SH-SY5Y (cell line): ENCODE results near the gene DHX32.

Experiments used
- GATA2 ChIP-seq: IDR thresholded peaks from 2 replicates; pipeline ENCODE4 v1.6.1; 2011; ENCODE audit warnings: mild to moderate bottlenecking, low read depth, low read length
- GATA3 ChIP-seq: IDR thresholded peaks from 2 replicates; pipeline ENCODE4 v1.6.1; 2011; ENCODE audit warnings: low read depth, mild to moderate bottlenecking, low read length, moderate library complexity

DNA sequence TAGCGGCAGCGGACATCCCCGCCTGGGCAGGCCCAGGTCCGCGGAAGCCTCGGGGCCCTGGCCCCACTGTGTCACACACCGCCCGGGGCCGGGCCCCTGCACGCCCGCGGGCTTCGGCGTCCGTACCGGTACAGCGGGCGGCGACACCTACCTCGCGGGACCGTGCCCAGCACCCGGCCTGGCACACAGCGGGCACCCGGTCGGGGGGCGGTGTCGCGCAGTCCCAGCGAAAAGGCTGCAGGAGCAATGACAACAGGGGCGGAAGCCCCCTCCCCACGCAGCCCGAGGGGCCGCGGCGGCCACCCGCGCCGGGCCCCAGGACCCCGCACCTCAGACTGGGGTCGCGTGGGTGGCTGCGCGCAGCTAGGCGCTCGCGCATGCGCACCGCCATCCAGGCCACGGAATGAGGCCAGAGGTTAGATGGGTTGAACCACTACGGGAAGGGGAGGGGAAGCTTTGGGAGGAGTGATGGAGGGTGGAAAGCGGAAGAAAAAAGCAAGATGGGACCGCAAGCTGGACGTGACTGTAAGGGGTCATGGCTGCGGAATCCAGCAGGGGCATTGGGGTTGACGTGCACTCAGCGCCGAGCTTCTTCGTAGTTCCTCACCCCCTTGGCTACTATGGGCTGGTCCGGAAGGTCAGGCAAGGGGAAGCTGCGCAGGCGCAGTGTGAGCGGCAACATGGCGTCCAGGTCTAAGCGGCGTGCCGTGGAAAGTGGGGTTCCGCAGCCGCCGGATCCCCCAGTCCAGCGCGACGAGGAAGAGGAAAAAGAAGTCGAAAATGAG is 58.0 kb downstream of the DHX32 start, which contains the start of the genes BCCIP and UROS:
- TF ChIP-seq GATA2, result no peak
- no peak for TF ChIP-seq GATA3
